SK-N-SH treated with all-trans-retinoic acid at 6 μM for 48 hours (cell line): ENCODE measurements around the gene LCN12.

Source experiments
- ARNTL ChIP-seq: fragments of 450-650 bp; formaldehyde crosslinking; IDR thresholded peaks from 2 replicates; pipeline ENCODE4 v1.5.0; 2020; ENCODE audit warnings: low read depth, mild to moderate bottlenecking, moderate library complexity, borderline replicate concordance
- BACH2 ChIP-seq: fragments of 250-450 bp; sonication (Bioruptor Pico); IDR thresholded peaks from 2 replicates; pipeline ENCODE4 v1.9.0; 2021; ENCODE audit warnings: mild to moderate bottlenecking, borderline replicate concordance
- ESRRG ChIP-seq: fragments of 250-450 bp; sonication (Bioruptor Pico); IDR thresholded peaks from 2 replicates; pipeline ENCODE4 v1.6.1; 2021; ENCODE audit warnings: mild to moderate bottlenecking
- GLIS3 ChIP-seq: fragments of 250-450 bp; sonication (Bioruptor Pico); IDR thresholded peaks from 2 replicates; pipeline ENCODE4 v1.5.0; 2020; ENCODE audit warnings: mild to moderate bottlenecking, moderate library complexity
- OSR1 ChIP-seq: fragments of 250-450 bp; sonication (Bioruptor Pico); IDR thresholded peaks from 2 replicates; pipeline ENCODE4 v1.8.0; 2022; ENCODE audit warnings: moderate library complexity, mild to moderate bottlenecking, inconsistent platforms
- TCF4 ChIP-seq: fragments of 250-450 bp; sonication (Bioruptor Pico); IDR thresholded peaks from 2 replicates; pipeline ENCODE4 v1.8.0; 2021; ENCODE audit warnings: mild to moderate bottlenecking, moderate library complexity, borderline replicate concordance
- ZC3H10 ChIP-seq: fragments of 250-450 bp; sonication (Bioruptor Pico); IDR thresholded peaks from 2 replicates; pipeline ENCODE4 v1.5.1; 2021; ENCODE audit warnings: mild to moderate bottlenecking, moderate library complexity
- ZFP30 ChIP-seq: fragments of 450-650 bp; formaldehyde crosslinking; IDR thresholded peaks from 2 replicates; pipeline ENCODE4 v1.5.0; 2022; ENCODE audit warnings: mild to moderate bottlenecking, moderate library complexity
- ZNF70 ChIP-seq: fragments of 450-650 bp; formaldehyde crosslinking; IDR thresholded peaks from 2 replicates; pipeline ENCODE4 v1.5.0; 2020; ENCODE audit warnings: mild to moderate bottlenecking, moderate library complexity
- TF ChIP-seq, protein P1 (sequence below): fragments of 250-450 bp; sonication (Bioruptor Pico); IDR thresholded peaks from 2 replicates; pipeline ENCODE4 v1.8.0; 2020; ENCODE audit warnings: mild to moderate bottlenecking, moderate library complexity, borderline replicate concordance

DNA sequence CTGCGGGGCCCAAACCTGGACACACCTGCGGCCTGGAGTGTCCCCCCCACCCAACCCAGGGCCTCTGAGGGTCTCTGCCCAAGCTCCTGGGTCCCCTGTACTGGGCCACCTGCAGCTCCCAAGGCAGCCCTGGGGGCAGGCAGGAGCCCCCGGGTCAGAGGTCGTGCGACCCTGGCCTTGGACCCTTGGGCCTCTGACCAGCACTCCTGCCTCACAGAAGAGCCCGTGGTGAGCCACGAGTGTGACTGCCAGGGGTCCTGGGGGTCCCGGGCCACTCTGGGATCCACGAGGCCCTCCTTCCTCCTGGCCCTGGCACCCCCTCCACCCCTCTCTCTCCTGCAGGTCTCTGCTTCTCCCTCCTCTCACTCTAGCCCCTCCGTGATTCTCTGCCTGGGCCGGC, 20.3 kb downstream of the LCN12 start:
- TF ChIP-seq, protein P1, sequence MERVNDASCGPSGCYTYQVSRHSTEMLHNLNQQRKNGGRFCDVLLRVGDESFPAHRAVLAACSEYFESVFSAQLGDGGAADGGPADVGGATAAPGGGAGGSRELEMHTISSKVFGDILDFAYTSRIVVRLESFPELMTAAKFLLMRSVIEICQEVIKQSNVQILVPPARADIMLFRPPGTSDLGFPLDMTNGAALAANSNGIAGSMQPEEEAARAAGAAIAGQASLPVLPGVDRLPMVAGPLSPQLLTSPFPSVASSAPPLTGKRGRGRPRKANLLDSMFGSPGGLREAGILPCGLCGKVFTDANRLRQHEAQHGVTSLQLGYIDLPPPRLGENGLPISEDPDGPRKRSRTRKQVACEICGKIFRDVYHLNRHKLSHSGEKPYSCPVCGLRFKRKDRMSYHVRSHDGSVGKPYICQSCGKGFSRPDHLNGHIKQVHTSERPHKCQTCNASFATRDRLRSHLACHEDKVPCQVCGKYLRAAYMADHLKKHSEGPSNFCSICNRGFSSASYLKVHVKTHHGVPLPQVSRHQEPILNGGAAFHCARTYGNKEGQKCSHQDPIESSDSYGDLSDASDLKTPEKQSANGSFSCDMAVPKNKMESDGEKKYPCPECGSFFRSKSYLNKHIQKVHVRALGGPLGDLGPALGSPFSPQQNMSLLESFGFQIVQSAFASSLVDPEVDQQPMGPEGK (CRISPR knock-in tag), result no peak
- no peak for TF ChIP-seq GLIS3 (CRISPR knock-in tag)
- no peak for TF ChIP-seq ARNTL (CRISPR knock-in tag)
- no peak for TF ChIP-seq BACH2 (CRISPR knock-in tag)
- TF ChIP-seq OSR1 (CRISPR knock-in tag), result no peak
- TF ChIP-seq ESRRG (CRISPR knock-in tag), result no peak
- no peak for TF ChIP-seq ZNF70 (CRISPR knock-in tag)
- no peak for TF ChIP-seq ZC3H10 (CRISPR knock-in tag)
- no peak for TF ChIP-seq ZFP30 (CRISPR knock-in tag)
- TF ChIP-seq TCF4 (CRISPR knock-in tag), result no peak
